Measurements from ENCODE around the gene OPA1. TPM values are rescaled to one million over a fixed set of nuclear protein-coding genes. Genes with fewer than 3 reads are reported as not detected.

Gene OPA1
- total RNA-seq, 4 donors from 2014 or later: 33.4 to 53.8 (median 37.9) TPM

- Histone ChIP-seq H3K27ac (no peak overlapping the region), H3K4me1 (no peaks in the 10 kb centered on the region), H3K36me3 (no peaks in the 10 kb centered on the region), H3K27me3 (no peaks in the 10 kb centered on the region), H3K9me3 (peaks cover 3% of the 10 kb centered on the region), H3K4me3 (no peak overlapping the region)
- TF ChIP-seq POLR2A (IDR thresholded peaks at IDR 0.05) (no peak), EP300 (IDR thresholded peaks at IDR 0.05) (no peak), CTCF (IDR thresholded peaks at IDR 0.05) (no peak), POLR2AphosphoS5 (IDR thresholded peaks at IDR 0.05) (no peak)
- no peak for DNase-seq (ENCODE audit: low spot score in 2 of 2)
- WGBS: 79% methylated on average over 10 of the region's 13 CpGs
Measured at GRCh38 chr3:193744048-193744821, 151.2 kb downstream of the OPA1 start.

- no peak overlapping the region for H3K4me3 ChIP-seq
- H3K9me3 ChIP-seq: peaks cover 5% of the 10 kb centered on the region
- WGBS: 67% methylated on average over 9 of the region's 9 CpGs
- no peak overlapping the region for H3K27ac ChIP-seq
- TF ChIP-seq POLR2AphosphoS5 (IDR thresholded peaks at IDR 0.05): no peak
- TF ChIP-seq POLR2A (IDR thresholded peaks at IDR 0.05): no peak
- no peak for TF ChIP-seq CTCF (IDR thresholded peaks at IDR 0.05)
- no peak for TF ChIP-seq EP300 (IDR thresholded peaks at IDR 0.05)
- H3K36me3 ChIP-seq: no peaks in the 10 kb centered on the region
- no peaks in the 10 kb centered on the region for H3K27me3 ChIP-seq
- no peak for DNase-seq (ENCODE audit: low spot score in 2 of 2)
- no peaks in the 10 kb centered on the region for H3K4me1 ChIP-seq
Measured at GRCh38 chr3:193744822-193745684, 152.0 kb downstream of the OPA1 start.

GRCh38 chr3:193746832-193747231 is 153.8 kb downstream of the OPA1 start:
- TF ChIP-seq POLR2A (IDR thresholded peaks at IDR 0.05): no peak
- no peak for TF ChIP-seq CTCF (IDR thresholded peaks at IDR 0.05)
- TF ChIP-seq EP300 (IDR thresholded peaks at IDR 0.05): no peak
- no peak for TF ChIP-seq POLR2AphosphoS5 (IDR thresholded peaks at IDR 0.05)
- Histone ChIP-seq H3K27ac (no peak overlapping the region), H3K9me3 (peaks cover 5% of the 10 kb centered on the region), H3K27me3 (no peaks in the 10 kb centered on the region), H3K36me3 (no peaks in the 10 kb centered on the region), H3K4me3 (no peak overlapping the region), H3K4me1 (no peaks in the 10 kb centered on the region)
- DNase-seq (ENCODE audit: low spot score in 2 of 2): no peak
- WGBS: 96% methylated on average over 5 of the region's 5 CpGs

Other genes starting within 250 kb of the OPA1 start
- 1 to 10 TPM; 1.1 to 9.8 (median 4.2) TPM for gene ATP13A5, start 214.5 kb upstream of the OPA1 start, total RNA-seq
- 10 to 100 TPM; 18.7 to 75.0 (median 35.3) TPM for gene ATP13A4, start 38.3 kb upstream of the OPA1 start, total RNA-seq

Data from suprapubic skin (tissue), 4 donors.